Stimulated activated naive CD8-positive, alpha-beta T cell treated with anti-CD3 and anti-CD28 coated beads, Interleukin-15, Interleukin-2, amounts not matched to agents 100 U/mL and 50 U/mL, for 24 hours (primary cell): Measurements from ENCODE around the gene FES.
"Not testable (repeated sequence)": the region's sequence is repeated elsewhere in the genome, so short reads cannot be mapped to it uniquely, and the experiment has no call there.

Source experiments
- ATAC-seq: fragments of 150-1000 bp; cut with Tn5 transposase; one replicate; pipeline ENCODE4 v1.10.0; 2021
- DNase-seq: peaks from one replicate; pipeline ENCODE4 v3.0.0; 2021

FES gene

GRCh38 chr15:90909976-90910375, 25.7 kb downstream of the FES start:
- DNase-seq (no peak), ATAC-seq (no peak)

- ATAC-seq (no peak), DNase-seq (no peak)
These were observed 26.4 kb downstream of the FES start for GRCh38 chr15:90910441-90911301.

DNA sequence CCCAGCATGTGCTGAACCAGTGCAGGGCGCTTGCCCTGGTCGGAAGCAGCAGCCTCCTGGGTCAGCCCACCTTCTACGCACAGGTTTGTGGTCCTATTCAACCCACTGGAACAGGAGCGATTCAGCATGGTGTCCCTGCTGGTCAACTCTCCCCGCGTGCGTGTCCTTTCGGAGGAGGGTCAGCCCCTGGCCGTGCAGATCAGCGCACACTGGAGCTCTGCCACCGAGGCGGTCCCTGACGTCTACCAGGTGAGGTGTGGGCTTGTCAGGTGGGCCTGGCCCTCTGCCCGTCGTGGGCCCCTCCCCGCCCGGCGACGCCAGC, 27.0 kb downstream of the FES start:
- ATAC-seq (no peak), DNase-seq (no peak)

DNA sequence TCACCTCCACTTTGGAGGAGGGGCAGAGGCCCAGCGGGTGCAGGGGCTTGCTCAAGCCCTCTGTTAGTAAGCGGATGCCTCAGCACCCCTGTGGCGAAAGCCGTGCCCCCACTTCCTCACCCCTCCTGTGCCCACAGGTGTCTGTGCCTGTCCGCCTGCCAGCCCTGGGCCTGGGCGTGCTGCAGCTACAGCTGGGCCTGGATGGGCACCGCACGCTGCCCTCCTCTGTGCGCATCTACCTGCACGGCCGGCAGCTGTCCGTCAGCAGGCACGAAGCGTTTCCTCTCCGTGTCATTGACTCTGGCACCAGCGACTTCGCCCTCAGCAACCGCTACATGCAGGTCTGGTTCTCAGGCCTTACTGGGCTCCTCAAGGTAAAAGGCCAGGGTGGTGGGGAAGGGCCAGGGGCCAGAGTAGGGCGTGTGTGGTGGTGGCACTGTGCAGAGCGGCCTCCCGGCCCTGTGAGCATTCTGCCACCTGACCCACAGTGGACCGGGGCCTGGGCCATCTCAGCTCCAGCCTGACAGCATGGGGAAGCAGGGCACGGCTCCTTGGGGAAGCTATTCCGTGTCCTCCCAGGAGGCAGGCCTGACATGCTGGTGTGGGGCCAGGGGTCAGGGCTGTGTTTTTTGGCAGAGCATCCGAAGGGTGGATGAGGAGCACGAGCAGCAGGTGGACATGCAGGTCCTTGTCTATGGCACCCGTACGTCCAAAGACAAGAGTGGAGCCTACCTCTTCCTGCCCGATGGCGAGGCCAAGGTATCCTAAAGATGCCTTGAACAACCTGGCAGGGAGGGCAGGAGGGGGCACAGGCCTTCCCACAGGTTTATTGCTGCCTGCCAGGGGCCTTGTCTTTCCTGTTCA, 27.8 kb downstream of the FES start:
- no peak for DNase-seq
- no peak for ATAC-seq

DNA sequence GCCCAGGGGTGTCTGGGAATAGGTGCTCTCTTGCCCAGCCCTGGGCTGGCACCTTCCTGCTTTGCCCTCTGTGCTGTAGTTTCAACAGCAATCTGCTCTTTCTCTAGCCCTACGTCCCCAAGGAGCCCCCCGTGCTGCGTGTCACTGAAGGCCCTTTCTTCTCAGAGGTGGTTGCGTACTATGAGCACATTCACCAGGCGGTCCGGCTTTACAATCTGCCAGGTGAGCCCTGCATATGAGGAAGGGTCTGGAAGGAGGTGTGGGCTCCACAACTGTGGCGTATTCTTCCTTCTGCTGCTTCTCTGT, 28.4 kb downstream of the FES start:
- no peak for ATAC-seq
- DNase-seq: no peak

DNA sequence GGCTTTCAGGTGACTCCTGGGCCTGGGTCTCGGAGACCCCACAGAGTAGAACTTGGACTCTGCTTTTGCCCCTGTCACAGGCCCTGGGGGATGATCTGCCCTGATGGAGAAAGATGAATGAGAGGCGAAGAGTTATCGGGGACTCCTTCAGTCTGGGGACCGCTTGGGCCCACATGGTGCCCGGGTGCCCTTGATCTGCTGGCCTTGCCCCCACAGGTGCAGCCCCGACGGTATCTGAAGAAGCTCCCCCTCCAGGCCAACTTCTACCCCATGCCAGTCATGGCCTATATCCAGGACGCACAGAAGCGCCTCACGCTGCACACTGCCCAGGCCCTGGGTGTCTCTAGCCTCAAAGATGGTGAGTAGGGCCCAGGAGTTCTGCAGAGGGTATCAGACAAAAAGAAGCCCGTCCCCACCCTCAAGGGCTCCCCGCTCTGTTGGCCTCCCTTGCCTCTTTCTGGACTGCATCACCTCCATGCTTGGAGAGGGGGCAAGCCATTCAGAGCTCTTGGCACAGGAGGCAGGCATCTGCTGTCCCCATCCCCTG, 29.2 kb downstream of the FES start:
- ATAC-seq: no peak

DNA sequence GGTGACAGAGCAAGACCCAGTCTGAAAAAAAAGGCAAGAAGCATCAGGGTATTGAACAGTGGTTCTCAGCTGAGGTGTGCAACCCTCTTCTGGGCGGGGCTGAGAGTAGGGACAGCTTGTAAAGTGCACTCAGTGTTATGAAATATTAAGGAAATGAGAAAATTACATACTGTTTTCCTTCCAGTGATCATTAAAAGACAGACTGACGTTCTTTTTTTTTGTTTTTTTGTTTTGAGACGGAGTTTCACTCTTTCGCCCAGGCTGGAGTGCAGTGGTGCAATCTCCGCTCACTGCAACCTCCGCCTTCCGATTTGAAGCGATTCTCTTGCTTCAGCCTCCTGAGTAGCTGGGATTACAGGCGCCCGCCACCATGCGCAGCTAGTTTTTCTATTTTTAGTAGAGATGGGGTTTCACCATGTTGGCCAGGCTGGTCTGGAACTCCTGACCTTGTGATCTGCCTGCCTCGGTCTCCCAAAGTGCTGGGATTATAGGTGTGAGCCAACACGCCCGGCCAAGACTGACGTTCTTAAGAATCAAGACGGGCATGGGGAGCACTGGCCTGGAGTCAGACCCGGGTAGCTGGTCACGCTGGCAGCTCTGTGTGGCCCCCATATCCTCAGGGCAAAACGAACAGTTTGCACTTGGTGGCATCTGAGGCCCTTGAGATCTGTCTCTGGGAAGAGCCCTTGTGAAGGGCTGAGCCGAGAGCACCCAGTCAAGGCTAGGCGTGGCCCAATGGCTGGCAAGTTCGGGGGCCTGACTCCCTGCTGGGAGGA, 30.2 kb downstream of the FES start:
- ATAC-seq: no peak
- DNase-seq: no peak

More for the DNA sequence above, 29.2 kb downstream of the FES start:
- no peak for DNase-seq

GRCh38 chr15:90915216-90915807, 31.0 kb downstream of the FES start:
- ATAC-seq: no peak

DNA sequence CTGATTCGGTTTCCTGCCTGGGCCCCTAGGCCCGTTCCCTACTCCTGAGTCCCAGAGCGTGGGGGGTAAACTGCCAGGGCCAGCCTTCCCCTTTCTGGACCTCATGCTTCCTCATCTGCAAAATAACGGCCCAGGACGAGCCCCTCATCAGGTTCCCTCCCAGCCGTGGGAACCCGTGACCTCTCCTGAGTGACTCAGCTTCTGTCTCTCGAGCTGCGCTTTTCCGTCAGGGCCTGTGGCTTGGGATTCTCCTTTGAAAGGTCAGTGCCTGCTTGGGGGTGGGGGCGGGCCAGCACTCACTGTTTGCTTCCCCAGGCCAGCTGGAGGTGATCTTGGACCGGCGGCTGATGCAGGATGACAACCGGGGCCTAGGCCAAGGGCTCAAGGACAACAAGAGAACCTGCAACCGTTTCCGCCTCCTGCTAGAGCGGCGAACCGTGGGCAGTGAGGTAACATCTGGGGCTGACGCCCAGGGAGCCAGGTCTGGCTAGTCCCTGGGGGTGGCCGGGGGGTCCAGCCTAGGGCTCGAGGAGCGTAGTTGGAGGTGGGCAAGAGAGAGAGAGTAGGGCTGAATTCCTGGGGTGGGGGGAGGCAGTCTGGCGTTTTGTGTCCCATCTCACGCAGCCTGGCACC, 31.6 kb downstream of the FES start:
- DNase-seq (no peak), ATAC-seq (no peak)

More at GRCh38 chr15:90915216-90915807, 31.0 kb downstream of the FES start:
- no peak for DNase-seq

GRCh38 chr15:90916461-90916860, 32.2 kb downstream of the FES start:
- ATAC-seq (no peak), DNase-seq (no peak)

GRCh38 chr15:90917569-90917968, 33.3 kb downstream of the FES start:
- DNase-seq (no peak), ATAC-seq (no peak)

DNA sequence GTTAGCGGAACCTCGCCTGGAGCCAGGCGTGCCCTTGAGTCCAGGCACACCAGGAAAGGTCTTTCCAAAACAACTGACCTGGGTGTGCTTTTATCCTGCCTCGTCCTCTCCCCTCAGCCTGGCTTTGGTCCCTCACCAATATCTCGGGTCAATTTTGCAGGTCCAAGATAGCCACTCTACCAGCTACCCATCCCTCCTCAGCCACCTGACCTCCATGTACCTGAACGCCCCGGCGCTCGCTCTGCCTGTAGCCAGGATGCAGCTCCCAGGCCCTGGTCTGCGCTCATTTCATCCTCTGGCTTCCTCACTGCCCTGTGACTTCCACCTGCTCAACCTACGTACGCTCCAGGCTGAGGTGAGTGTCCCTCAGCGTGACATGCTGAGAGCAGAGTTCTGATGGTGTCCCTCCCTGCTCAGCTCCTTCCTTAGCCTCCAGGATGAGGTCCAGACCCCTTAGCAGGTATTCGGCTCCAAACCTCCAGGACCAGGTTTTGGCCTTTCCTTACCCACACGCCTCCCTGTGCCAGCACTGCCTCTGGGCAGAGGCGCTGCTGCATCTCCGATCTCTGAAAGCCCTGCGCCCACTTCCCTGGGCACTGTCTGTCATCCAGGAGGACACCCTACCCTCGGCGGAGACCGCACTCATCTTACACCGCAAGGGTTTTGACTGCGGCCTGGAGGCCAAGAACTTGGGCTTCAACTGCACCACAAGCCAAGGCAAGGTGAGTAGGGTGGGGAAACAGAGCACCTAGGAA, 33.9 kb downstream of the FES start:
- ATAC-seq: no peak
- DNase-seq: no peak

GRCh38 chr15:90918835-90919234, 34.5 kb downstream of the FES start:
- no peak for DNase-seq
- no peak for ATAC-seq

GRCh38 chr15:90921887-90922286, 37.6 kb downstream of the FES start:
- DNase-seq (no peak), ATAC-seq (no peak)

GRCh38 chr15:90922712-90923322, 38.5 kb downstream of the FES start:
- not testable (repeated sequence) for DNase-seq
- ATAC-seq: peak; percentile 61

DNA sequence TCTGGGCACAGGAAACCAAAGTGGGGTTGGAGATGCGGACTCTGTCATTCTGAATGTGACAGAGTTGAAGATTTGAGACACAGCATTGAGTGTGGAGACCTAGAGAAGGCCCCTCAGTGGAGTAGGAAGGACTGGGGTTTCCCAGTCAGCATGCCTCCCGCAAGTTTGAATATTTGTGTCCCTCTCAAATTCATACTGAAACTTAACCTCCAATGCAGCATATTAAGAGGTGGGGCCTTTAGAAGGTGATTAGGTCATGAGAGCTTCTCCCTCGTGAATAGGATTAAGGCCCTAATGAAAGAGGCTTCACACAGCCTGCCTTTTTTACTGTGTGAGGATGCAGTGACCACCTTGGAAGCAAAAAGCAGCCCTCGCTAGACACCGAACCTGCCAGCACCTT, 40.1 kb downstream of the FES start:
- ATAC-seq (peak; percentile 79), DNase-seq (no peak)

GRCh38 chr15:90926766-90927165, 42.5 kb downstream of the FES start:
- not testable (repeated sequence) for DNase-seq, ATAC-seq

GRCh38 chr15:90928106-90928505, 43.8 kb downstream of the FES start:
- not testable (repeated sequence) for DNase-seq, ATAC-seq

DNA sequence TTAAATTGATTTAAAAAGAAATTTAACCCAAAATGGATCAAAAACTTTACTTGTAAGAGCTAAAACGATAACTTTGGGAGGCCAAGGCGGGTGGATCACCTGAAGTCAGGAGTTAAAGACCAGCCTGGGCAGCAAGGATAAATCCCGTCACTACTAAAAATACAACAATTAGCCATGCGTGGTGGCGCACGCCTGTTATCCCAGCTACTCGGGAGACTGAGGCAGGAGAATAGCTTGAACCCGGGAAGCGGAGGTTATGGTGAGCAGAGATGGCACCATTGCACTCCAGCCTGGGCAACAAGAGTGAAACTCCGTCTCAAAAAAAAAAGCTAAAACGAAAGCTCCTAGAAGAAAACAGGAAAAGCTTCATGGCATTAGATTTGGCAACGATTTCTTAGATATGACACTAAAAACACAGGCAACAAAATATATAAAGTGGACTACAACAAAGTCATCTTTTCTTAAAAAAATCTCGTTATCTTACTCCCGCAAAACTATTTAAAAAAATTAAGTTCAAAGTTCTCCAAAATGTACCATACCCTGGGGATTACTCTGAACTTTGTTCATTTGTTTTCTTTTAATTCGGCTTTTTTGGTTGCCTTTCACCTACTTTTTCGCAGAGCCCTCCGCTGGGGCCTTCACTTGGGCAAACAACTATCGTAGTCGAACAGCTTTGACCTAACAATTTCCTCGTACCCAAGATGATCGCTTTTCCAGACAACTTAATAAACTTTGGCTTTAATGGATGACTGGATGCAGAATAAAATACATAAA, 45.1 kb downstream of the FES start:
- DNase-seq (no peak), ATAC-seq (no peak)
